Gastroesophageal sphincter (tissue), 3 donors: ENCODE data around the gene RPS14.

Source experiments
- POLR2A ChIP-seq, 2 donors: fragments of 450-650 bp; IDR thresholded peaks; one replicate each; pipeline ENCODE4 v1.6.1; 2017; ENCODE audit warnings: antibody characterized with exemption in 2 of 2, mild to moderate bottlenecking in 2 of 2, moderate library complexity in 1 of 2
- POLR2AphosphoS5 ChIP-seq: sonication (generic); formaldehyde crosslinking; IDR thresholded peaks from one replicate; pipeline ENCODE4 v1.6.1; 2017; ENCODE audit warnings: antibody characterized with exemption
- TF ChIP-seq, protein P1 (sequence below), 4 experiments: fragments of 200-600 bp in 2 of 4; fragments of 450-650 bp in 2 of 4; sonication (generic) in 1 of 4; IDR thresholded peaks; one replicate each; pipeline ENCODE4 v1.5.1; 2017 to 2019; ENCODE audit warnings: antibody characterized with exemption in 4 of 4, mild to moderate bottlenecking in 2 of 4, moderate library complexity in 2 of 4

DNA sequence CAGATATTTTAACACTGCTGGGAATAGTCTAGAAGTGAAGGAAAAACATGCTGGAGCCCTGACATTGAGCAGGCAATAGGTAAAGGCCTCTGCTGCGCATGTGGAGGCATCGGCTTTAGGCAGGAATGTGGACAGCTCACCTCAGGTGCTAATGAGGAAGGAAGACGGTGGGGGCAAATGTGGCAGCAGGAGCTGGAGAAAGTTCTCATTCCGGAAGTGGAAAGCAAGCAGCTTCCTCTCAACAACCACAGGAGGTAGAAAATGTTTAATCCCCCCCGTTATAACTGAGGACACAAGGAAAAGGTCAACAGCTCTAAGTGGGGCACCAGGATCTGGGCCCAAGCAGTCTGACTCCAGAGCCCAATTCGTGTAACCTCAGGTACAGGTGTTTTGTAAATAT lies 7.6 kb upstream of the RPS14 start:
- TF ChIP-seq POLR2A (IDR thresholded peaks at IDR 0.05) (no peak), POLR2AphosphoS5 (no peak)
- TF ChIP-seq, protein P1, sequence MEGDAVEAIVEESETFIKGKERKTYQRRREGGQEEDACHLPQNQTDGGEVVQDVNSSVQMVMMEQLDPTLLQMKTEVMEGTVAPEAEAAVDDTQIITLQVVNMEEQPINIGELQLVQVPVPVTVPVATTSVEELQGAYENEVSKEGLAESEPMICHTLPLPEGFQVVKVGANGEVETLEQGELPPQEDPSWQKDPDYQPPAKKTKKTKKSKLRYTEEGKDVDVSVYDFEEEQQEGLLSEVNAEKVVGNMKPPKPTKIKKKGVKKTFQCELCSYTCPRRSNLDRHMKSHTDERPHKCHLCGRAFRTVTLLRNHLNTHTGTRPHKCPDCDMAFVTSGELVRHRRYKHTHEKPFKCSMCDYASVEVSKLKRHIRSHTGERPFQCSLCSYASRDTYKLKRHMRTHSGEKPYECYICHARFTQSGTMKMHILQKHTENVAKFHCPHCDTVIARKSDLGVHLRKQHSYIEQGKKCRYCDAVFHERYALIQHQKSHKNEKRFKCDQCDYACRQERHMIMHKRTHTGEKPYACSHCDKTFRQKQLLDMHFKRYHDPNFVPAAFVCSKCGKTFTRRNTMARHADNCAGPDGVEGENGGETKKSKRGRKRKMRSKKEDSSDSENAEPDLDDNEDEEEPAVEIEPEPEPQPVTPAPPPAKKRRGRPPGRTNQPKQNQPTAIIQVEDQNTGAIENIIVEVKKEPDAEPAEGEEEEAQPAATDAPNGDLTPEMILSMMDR (IDR thresholded peaks at IDR 0.05), result no peak
